Naive thymus-derived CD8-positive, alpha-beta T cell (primary cell): ENCODE data around the gene POTEJ. TPM values are rescaled to one million over a fixed set of nuclear protein-coding genes. Genes with fewer than 3 reads are reported as not detected.

Source experiments
- polyA plus RNA-seq, 3 donors: library from polyadenylated mRNA; unstranded; fragments of 300-500 nt; fragmentation: Illumina TruSeq; gene quantifications; one replicate each; pipeline ENCODE4 v1.2.3, GENCODE V29; 2021
- total RNA-seq, 8 experiments: library from RNA in 2 of 8; stranded (reverse) in 2 of 8; gene quantifications; one replicate each; pipeline ENCODE4 v1.2.3 and lab custom pipeline; 2021 to 2026

The POTEJ gene
- total and polyA plus RNA-seq, 5 experiments from 2014 or later = not detected

Other genes with a start within 250 kb of the POTEJ start
- not detected for gene POTEI, start 102.1 kb upstream of the POTEJ start, total RNA-seq
- not detected for gene POTEI, start 102.1 kb upstream of the POTEJ start, polyA plus RNA-seq
- not detected for gene CFC1B, start 90.2 kb upstream of the POTEJ start, total RNA-seq
- gene CFC1B, start 90.2 kb upstream of the POTEJ start, polyA plus RNA-seq = not detected
- gene CFC1, start 11.9 kb upstream of the POTEJ start, total RNA-seq = not detected
- gene CFC1, start 11.9 kb upstream of the POTEJ start, polyA plus RNA-seq = not detected
- gene GPR148, start 117.6 kb downstream of the POTEJ start, total RNA-seq = not detected
- not detected for gene GPR148, start 117.6 kb downstream of the POTEJ start, polyA plus RNA-seq
- gene AMER3, start 144.1 kb downstream of the POTEJ start, total RNA-seq = not detected
- gene AMER3, start 144.1 kb downstream of the POTEJ start, polyA plus RNA-seq = not detected
- 10 to 100 TPM; 10.2 TPM for gene ARHGEF4, start 225.5 kb downstream of the POTEJ start, total RNA-seq
- gene ARHGEF4, start 225.5 kb downstream of the POTEJ start, polyA plus RNA-seq = 10 to 100 TPM in 1 of 3 donors, 1 to 10 TPM in 2; 5.3 to 12.0 (median 9.2) TPM